CD4-positive, alpha-beta T cell treated with Interleukin-1 beta for 1 hour (primary cell): ENCODE data around the gene STAT4.

Experiments used
- DNase-seq, 2 donors: peaks; one replicate each; pipeline ENCODE4 v3.0.0-alpha.2; 2020 to 2022

The STAT4 gene

DNA sequence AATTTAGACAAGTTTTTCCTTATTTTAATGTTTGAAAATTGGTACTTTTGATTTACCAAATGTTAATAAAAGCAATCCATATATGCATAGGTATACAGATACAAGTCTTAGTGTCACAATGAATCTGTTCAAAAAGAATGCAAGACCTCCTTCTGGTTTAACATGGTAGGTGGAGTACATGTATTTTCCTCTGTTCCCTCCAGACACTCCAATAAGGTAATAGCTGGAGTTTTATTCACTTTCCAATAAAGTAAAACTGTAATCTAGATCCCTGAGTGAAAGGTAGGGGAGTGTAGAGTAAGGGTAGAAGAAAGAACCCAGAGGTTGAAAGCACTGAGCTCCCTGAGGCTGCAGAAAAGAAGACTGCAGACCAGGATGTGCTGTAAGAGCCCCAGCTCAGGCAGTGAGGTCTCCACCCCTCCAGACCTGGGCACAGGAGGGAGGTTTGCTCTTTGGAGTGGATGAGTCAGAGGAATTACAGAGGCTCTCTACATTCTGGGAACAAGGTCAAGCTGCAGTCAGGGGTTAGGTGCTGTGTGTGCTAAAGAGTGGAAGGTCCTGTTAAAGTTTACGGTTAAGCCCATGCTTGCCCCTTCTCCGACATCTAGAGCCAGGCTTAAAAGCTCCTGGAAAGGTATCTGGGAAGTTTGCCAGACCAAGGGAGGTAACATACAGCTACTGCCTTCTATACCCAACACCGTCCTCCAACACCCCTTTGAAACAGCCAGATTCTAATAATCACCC, 109.2 kb downstream of the STAT4 start:
- DNase-seq: no peak

DNA sequence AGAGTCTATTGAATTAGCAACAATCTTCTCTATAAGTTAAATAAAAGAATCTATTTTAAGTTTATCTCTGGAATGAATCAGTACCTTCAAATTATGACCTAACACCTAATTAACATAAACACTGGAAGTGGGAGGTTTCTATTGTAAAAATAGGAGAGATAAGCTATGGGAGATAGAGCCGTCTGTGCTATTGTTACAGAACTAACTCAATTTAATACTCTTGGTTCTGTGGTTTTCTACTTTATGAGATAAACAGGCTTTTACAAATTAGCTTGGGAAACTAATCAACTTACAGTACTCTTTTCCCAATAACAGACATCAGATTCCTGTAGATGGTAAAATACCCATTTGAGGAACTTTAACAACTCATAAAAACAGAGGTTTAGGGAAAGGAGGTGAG, 111.2 kb downstream of the STAT4 start:
- no peak for DNase-seq

DNA sequence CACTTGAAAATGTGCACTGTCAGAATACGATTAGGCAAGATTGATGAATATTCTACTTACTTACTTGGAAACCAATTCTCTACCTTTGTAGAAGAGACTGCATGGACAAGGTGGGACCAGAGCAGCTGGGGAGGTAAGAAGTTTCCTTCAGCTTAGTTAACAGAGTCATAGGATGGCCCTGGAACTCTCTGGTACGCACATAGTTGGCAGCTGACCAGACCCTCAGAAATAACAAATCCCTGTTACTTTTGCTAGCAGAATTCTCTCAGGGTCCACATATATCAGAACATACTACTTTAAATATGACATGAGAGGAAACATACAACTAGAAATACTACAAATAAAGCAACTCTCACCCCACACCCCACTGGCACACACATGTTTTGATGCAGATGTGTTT, 112.1 kb downstream of the STAT4 start:
- no peak for DNase-seq

DNA sequence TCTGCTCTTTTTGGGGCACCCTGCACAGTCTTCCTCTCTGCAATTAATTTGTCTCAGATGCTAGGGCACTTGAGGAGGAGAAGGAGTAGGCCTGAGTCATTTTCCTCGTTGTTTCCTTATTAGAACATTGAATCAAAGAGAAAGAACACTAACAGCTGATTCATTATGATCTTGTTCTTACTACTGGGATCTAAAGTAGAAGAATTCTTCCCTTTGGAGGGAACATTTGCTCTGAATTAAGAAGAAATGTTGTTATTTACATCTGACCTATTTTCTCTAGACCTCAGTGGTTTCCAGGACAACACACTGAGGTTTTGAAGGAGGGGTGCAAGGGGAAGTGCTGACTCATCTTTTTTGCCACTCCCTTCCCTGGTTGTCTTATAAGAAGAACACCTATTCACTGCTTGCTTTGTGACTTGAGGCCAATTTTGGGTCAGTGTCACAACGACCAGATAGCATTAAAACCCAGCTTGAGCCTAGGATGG, 112.5 kb downstream of the STAT4 start:
- peak; percentile 41 to 69 for DNase-seq

DNA sequence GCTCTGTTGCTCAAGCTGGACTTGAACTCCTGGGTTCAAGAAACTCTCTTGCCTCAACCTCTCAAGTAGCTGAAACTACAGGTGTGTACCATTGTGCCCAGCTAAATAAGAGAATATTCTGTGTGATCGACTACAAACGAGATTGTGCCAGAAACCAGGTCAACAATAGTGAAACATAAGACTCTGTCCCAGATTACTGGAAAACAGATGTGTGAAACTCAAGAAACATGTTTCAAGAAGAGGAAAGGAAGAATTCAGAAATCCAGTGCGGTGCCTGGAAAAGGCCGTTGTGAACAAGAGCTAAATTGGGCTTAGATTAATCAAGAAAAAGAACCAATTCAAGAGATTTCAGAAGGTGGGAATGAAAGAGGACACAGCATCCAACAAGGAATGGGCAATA, 113.4 kb downstream of the STAT4 start:
- no peak for DNase-seq

DNA sequence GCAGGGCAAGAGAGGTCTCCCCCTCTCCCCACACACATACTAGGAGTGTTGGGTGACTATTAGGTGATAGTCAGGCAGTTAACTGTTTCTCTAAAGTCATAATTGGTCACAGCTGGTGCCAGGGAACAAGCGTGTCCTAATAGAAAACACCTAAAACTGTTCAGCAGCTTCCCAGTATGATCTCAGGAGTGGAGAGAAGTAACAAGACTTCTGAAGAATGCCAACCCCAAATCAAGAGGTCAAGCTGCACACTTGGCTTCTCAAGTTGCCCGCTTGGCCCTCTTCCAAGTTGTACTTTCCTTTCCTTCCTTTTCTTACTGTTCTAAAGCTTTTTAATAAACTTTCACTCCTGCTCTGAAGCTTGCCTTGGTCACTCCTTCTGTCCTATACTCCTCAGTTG, 114.4 kb downstream of the STAT4 start:
- no peak for DNase-seq

DNA sequence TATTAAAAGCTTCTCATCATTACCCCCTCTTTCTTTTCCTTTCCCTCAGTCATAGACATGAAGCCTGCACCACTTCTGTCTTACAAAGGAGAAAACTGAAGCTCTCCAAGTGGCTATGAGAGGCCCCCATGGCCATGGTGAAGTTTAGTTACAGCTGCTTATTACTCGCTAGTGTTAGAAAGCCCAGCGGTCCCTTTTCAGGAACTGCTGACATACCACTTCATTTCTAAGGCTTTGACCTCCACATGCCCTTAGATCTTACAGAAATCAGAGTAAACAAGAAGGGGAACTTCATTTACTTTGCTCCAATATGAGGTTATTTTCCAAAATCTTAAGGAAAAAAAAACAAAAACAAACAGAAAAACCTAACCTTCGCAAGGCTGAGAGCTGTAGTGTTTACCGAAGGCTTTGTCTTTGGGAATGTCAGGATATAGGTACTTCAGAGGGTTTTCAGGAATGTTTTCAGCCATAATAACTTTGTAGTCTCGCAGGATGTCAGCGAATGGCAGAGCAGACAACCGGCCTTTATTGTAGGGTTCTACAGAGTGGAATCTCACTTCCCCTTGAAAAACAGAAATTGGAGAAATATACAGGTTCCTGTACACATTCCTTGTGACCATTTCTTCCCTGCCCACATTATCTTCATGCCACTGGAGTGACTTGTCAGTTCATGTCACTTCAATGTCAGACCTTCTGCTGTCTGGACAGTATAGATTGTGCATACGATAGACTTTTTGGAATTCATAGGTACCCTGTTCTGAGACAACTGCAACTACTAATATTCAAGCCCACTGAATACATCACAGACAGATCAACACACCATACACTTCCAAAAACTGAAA, 118.0 kb downstream of the STAT4 start:
- no peak for DNase-seq

DNA sequence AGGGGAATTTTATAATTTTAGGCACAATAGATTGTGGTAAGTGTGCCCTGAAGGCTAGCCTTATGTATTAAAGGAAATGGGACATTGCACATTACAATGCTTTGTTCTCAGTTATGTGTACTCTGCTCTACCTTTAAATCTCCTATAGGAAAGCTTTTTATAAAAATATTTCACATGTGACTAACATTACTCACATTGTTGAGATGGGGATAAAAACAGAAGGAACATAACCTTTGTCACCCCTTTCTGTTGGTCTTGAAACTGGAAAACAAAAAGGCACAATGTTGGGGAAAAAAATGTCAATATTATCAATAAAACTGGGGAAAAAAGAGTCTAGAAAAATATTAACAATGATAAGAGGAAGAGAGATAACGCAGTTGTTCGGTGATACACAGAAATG, 119.5 kb downstream of the STAT4 start:
- no peak for DNase-seq

DNA sequence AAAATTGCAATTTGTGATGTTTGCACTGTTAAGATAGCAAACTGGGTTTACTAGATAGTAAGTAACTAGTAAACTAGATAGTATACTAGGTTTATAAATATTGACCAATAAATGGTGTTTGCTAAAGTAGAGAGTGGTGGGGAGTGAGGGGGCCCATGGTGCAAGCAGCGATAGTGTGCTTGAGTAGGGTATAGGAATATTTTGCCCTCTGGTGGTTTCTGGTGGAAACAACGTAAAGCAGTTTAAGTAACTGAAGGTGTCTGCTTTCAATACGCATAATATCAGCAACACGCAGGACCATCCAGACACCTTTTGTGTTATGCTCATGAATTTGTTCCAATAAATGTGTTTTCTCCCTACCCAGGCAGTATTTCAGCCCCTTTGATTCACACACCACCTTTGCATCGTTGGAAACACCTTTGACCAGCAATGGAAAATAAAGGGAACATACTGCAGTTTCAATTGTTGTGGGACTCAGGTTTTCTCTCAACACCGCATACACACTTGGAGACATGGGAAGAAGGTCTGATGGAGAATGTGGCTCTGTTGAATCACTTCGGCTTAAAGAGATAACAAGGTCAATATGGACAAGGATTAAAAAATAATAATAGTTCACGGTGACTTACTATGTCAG, 120.2 kb downstream of the STAT4 start:
- DNase-seq: peak; percentile 36 to 70

DNA sequence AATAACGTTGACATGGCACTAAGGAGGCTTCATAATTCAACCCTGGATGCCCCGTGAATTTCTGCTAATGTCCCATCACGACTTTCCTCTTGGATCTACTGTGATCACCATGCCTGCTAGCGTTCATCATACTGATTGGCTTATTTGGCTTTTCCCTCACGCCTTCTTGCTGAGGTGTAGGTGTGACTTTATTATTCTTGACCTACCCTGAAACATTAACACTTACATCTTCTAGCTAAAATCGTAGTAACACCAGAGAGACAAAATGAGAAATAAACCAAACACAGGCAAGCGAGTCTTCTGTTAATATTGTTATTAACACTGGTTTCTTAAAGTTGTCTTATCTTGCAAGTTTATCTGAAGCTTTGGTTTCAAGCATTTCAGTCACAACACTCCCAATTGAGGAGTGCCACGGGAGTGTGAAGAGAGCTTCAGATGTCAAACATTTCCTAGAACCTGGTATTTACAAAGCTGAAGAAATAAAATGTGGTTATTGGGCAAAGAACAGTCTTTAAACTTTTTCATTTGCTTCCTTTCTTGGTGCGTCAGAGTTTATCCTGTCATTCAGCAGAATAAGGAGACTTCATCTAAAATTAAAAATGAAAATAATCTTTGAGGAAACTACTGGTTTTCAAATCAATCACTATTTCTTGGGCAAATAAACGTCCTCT, 121.4 kb downstream of the STAT4 start:
- peak in 1 of 2 donors; percentile 31 for DNase-seq

DNA sequence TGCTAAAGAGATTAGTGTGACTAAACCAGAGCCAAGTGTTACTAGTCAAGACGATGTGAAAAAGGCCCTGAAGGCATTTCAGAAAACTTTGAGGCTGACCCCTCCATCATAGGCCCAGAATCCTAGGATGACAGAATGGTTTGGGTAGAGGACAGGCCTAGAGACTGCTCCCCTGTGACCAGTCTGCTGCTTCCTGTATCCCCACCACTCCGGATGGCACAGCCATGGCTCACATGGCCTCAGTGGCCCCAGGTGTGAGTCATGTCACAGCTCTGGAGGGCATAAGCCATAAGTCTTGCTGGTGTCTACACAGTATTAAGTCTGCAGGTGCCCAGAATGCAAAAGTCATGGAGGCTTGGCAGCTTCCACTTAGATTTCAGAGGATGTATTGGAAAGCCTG, 124.4 kb downstream of the STAT4 start:
- no peak for DNase-seq

DNA sequence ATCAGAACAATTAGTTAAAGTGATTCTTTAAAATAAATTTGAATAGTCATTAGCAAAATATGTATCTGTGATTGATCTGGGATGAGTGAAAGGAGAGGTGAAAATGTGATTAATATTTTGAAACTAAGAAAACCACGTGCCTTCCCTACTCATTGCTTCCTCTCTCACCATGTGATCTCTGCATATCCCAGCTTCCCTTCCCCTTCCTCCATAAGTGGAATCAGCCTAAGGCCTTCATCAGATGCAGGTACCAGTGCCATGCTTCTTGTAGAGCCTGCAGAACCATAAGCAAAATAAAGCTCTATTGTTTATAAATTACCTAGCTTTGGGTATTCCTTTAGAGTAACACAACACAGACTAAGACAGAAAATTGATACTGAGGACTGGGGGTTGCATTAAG, 125.7 kb downstream of the STAT4 start:
- DNase-seq: no peak

DNA sequence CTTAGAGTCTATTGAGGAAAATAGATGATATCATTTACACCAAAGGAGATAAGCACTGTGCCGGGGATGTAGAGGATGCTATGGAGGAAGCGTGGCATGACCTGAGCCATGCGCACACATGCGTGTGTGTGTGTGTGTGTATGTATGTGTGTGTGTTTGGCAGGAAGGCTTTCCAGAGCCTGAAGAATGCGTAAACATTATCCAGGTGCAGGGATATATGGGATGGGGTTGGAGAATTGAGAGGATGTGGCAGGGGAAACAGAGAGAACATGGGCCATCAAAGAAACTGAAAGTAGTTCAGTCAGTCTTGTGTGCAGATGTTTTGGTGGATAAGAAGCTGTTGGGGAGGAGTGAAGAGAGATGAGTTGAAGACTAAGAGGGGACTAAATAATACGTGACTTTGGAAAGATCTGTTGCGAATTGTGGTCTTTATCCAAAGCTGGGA, 127.5 kb downstream of the STAT4 start:
- DNase-seq: peak in 1 of 2 donors; percentile 53

DNA sequence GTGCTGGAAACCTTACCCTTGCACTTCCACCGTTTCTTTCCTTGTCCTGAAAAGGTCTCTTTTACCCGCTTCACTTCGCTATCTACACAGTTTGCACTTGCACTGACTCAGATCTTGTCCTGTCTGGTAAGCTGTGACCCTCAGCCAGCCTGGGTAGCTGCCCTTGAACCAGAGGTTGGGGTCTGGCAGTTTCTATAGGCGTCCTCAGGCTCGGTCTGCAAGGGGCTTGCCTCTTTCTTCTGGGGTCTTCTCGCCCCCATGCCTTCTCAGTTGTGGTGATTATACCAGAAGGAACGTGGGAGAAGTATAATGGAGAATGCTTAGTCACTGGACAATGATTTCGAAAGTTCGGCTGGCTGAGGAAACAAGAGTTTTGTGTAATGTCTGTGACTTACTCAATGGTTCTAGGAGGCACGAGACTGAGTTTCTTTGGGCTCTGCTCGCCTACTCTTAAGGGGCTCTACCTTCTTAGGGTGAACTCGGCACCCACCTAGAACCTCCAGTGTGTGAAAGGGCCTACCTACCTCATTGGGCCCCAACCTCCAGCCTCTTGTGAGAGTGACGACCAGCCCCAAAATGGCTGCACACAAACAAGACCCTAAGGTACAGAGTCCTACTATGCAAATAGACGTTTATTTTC, 129.9 kb downstream of the STAT4 start:
- peak in 1 of 2 donors; percentile 33 for DNase-seq

DNA sequence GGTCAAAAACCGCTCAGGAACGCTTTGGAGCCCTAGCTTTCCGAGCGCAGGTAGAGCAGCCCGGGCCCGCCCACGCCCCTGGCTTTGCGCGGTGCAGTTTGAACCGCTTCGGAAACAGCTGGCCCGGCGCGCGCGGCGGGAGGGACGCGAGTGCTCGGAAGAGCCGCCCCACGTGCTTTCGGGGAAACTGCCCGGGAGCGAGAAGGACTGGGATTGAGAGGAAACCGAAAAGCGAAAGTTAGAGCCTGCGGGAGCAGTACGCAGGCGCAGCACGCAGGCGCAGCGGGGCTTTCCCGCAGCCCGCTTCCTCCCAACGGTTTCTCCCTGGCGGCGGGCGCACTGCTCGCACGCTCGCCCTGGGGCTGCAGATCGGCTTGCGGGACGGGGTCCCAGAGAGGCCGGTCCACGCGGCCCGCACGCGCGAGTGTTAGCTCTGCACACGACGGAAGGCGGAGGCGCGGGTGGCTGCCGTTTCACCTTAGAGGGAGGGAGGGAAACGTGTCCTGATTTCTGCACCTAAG, 130.5 kb downstream of the STAT4 start:
- peak; percentile 95 to 96 for DNase-seq

DNA sequence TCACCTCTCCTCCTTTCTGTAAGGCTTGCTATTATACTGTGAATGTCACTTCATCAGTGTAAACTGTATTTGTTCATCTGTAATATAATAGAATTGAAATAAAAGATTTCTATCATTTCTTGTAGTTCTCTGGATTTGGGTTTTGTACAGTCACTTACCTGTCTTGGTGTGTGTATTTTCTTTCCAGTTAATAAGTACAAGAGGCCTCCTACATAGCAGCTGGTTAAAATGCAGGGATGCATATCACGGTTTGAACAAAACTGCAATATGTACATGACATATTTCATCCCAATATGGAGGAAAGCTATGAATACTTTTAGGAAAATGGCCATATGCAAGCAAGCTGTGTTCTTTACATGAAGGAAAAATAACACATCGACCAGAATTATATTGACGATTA, 131.4 kb downstream of the STAT4 start:
- no peak for DNase-seq

DNA sequence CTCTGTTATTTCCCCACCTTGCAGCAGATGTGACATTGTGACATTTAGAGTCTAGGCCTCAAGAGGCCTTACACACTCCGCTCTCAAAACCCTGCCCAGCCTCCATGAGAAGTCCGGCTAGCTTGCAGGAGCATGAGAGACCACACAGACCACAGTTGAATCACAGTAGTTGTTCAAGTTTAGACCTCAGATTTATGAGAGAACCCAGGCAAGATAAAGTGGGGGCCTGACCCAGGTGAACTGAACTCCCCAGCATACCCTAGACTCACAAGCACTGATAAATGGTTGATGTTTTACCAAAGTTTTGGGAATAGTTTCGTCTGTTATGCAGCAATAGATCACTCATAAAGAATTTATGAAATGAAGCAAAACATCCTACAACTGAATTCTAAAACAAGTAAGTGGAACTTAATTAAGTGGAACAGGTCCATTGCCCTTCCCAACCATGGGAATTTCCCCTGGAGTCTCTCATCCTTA, 132.1 kb downstream of the STAT4 start:
- no peak for DNase-seq

DNA sequence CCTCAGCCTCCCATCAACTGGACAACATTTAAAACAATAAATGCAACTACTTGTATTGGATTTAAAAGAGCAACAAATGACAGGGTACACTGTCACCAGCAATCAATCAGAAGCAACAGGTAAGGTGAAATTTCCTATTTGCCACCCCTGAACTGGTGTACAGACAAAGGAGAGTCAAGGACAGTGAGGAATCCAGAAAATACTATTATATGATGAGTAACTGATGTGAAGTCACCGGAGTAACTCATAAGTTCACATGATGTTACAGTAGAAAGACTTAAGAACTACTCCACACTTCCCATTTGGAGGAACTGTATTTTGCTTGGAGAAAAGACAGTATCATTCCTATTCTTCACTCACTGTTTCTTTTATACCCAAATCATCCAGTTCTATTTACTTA, 132.7 kb downstream of the STAT4 start:
- no peak for DNase-seq

DNA sequence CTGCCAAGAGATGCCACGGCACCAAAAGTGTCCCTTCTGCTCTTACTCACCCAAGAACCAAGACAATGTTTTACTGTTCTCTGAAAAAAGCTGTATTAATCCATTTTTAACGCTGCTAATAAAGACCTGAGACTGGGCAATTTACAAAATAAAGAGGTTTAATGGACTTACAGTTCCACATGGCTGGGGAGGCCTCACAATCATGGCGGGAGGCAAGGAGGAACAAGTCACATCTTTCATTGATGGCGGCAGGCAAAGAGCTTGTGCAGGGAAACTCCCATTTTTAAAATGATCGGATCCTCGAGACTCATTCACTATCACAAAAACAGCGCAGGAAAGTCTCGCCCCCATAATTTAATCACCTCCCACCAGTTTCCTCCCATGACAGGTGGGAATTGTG, 135.0 kb downstream of the STAT4 start:
- DNase-seq: no peak

DNA sequence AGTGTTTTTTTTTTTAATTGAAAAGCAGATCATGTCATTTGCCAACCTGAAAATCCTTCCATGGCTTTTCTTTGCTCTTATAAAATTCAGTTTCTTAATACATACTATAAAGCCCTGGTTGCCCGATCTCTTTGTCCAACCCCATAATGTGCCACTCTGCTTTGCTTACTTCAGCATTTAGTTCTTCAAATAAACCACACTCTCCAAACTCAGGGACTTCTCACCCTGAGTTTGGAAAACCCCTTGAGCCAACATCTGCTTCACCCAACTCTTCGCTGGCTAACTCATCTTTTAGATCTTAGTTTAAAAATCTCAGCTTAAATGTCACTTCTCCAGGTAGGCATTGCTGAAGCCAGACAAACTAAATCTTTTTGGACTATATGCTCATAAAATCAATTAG, 135.6 kb downstream of the STAT4 start:
- peak in 1 of 2 donors; percentile 42 for DNase-seq

DNA sequence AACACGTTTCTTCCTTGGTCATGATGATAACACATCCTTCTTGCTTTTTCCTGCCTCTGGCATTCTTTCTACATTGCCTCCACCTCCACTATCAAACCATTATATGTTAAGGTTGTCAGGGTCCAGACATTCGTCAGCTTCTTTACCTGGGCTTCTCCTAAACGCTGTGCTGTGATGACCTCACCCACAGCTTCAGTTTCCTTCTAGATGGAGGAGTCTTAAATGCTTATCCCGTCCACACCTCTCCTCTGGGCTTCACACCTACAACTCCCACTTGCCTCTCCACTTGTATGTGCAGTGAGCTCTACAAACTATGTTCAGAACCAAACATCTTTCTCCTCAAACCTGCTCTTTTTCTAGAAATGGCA, 136.2 kb downstream of the STAT4 start:
- DNase-seq: no peak
